BE2C (cell line): ENCODE measurements around the gene MMP3.

Experiments
- DNase-seq: peaks from one replicate; pipeline ENCODE4 v3.0.0-alpha.2; 2020
- H3K27me3 ChIP-seq: fragments of 250-450 bp; sonication (Bioruptor Pico); 2 replicates; pipeline ENCODE4 v1.5.1; 2020; ENCODE audit warnings: mild to moderate bottlenecking
- H3K36me3 ChIP-seq: fragments of 250-450 bp; sonication (Bioruptor Pico); 2 replicates; pipeline ENCODE4 v1.5.1; 2020; ENCODE audit warnings: mild to moderate bottlenecking
- H3K4me1 ChIP-seq: fragments of 250-450 bp; sonication (Bioruptor Pico); 2 replicates; pipeline ENCODE4 v1.5.1; 2020
- H3K4me3 ChIP-seq: 2 replicates; pipeline ENCODE4 v1.5.1; 2011; ENCODE audit warnings: low read depth, low read length
- H3K9me3 ChIP-seq: fragments of 250-450 bp; sonication (Bioruptor Pico); 2 replicates; pipeline ENCODE4 v1.5.1; 2020
- TF ChIP-seq, protein P1 (sequence below): IDR thresholded peaks from 2 replicates; pipeline ENCODE4 v1.5.1; 2012; ENCODE audit warnings: mild to moderate bottlenecking, low read depth, low read length

The MMP3 gene

DNA sequence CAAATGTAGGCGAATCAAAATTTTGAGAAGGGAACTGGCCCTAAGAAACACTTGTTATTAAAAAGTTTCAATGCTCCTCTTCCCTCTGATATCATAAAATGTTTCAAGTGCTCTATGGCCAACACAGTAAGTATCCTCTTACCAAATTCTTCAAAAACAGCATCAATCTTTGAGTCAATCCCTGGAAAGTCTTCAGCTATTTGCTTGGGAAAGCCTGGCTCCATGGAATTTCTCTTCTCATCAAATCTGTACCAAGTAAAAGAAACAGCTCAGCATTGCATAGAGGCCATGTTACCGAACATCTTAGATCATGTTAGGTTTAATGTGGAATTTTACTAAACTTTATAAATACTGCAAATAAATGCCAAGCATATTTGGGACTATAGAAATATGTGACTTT is 6.3 kb downstream of the MMP3 start:
- no peaks in the 10 kb centered on the region for H3K36me3 ChIP-seq
- peaks cover 5% of the 10 kb centered on the region; the same call in 1 of the 2 replicates for H3K27me3 ChIP-seq
- no peak for DNase-seq
- TF ChIP-seq, protein P1, sequence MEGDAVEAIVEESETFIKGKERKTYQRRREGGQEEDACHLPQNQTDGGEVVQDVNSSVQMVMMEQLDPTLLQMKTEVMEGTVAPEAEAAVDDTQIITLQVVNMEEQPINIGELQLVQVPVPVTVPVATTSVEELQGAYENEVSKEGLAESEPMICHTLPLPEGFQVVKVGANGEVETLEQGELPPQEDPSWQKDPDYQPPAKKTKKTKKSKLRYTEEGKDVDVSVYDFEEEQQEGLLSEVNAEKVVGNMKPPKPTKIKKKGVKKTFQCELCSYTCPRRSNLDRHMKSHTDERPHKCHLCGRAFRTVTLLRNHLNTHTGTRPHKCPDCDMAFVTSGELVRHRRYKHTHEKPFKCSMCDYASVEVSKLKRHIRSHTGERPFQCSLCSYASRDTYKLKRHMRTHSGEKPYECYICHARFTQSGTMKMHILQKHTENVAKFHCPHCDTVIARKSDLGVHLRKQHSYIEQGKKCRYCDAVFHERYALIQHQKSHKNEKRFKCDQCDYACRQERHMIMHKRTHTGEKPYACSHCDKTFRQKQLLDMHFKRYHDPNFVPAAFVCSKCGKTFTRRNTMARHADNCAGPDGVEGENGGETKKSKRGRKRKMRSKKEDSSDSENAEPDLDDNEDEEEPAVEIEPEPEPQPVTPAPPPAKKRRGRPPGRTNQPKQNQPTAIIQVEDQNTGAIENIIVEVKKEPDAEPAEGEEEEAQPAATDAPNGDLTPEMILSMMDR, result no peak
- no peaks in the 10 kb centered on the region for H3K4me1 ChIP-seq
- H3K9me3 ChIP-seq, result no peaks in the 10 kb centered on the region
- H3K4me3 ChIP-seq, result no peak overlapping the region

DNA sequence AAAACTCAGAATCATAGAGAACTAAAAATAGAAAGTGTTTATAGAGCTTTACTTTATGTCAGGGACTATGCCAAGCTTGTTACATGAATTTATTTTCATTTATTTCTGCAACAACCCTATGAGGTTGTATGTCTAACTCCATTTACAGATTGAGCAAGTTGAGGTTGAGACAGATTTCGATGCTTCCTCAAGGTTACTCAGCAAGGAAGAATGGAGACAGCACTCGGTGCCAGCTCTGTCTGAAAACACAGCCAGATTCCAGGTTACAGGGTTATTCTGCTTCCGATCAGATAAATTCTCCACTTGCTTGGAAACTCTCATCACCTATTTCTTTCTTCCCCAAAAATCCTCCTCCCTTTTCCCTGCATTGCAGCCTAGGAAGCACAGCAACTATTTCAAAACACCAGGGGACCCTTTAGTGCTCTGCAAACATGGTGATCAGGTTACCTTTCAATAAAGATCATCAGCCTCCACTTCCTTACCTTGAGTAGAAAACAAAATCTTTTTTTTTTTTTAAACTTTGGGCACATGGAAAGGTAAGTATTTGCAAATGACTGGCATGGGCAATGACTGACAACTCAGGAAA is 7.0 kb downstream of the MMP3 start:
- no peaks in the 10 kb centered on the region for H3K36me3 ChIP-seq
- H3K4me1 ChIP-seq, result no peaks in the 10 kb centered on the region
- no peak for DNase-seq
- H3K4me3 ChIP-seq, result no peak overlapping the region
- peaks cover 12% of the 10 kb centered on the region for H3K27me3 ChIP-seq
- TF ChIP-seq, protein P1, result no peak
- no peaks in the 10 kb centered on the region for H3K9me3 ChIP-seq

DNA sequence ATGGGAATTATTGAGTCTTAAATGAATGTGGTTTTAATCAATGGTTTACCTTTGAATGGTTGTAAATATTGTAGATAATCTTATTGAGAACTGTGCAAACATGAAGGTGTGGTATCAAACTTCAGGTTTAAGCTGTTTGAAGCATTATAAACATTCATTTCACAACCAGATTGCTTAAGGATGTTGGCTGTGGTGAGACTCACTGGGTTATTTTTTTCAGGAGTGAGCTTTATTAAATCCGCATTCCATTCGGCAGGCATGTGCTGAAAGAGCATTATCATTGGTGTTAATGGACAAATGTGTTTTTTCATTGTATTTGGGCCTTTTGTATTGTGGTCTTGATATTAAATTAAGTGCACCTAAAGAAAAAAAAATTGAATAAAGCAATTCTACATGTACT is 9.7 kb downstream of the MMP3 start:
- TF ChIP-seq, protein P1, result no peak
- H3K4me3 ChIP-seq, result no peak overlapping the region
- H3K27me3 ChIP-seq, result peaks cover 18% of the 10 kb centered on the region
- DNase-seq, result no peak
- no peaks in the 10 kb centered on the region for H3K4me1 ChIP-seq
- H3K9me3 ChIP-seq, result no peaks in the 10 kb centered on the region
- H3K36me3 ChIP-seq, result no peaks in the 10 kb centered on the region

DNA sequence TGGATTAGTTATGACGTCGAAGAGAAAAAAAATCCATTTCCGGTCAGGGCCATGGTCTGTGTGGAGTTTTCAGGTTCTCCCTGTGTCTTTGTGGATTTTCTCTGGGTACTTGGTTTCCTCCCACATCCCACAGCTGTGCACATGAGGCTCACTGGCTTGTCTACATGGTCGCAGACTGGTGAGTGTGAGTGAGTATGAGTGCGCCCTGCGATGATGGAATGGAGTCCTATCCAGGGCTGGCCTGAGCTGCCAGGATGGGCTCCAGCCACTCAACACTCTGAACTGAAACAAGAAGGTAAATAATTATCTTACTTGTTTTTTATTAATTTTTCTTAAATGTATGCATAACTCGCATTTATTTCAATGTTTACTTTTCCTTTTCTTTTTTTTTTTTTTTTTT is 10.8 kb downstream of the MMP3 start:
- TF ChIP-seq, protein P1, result no peak
- Histone ChIP-seq H3K36me3 (no peaks in the 10 kb centered on the region), H3K27me3 (peaks cover 18% of the 10 kb centered on the region), H3K9me3 (no peaks in the 10 kb centered on the region), H3K4me3 (no peak overlapping the region), H3K4me1 (no peaks in the 10 kb centered on the region)
- no peak for DNase-seq

DNA sequence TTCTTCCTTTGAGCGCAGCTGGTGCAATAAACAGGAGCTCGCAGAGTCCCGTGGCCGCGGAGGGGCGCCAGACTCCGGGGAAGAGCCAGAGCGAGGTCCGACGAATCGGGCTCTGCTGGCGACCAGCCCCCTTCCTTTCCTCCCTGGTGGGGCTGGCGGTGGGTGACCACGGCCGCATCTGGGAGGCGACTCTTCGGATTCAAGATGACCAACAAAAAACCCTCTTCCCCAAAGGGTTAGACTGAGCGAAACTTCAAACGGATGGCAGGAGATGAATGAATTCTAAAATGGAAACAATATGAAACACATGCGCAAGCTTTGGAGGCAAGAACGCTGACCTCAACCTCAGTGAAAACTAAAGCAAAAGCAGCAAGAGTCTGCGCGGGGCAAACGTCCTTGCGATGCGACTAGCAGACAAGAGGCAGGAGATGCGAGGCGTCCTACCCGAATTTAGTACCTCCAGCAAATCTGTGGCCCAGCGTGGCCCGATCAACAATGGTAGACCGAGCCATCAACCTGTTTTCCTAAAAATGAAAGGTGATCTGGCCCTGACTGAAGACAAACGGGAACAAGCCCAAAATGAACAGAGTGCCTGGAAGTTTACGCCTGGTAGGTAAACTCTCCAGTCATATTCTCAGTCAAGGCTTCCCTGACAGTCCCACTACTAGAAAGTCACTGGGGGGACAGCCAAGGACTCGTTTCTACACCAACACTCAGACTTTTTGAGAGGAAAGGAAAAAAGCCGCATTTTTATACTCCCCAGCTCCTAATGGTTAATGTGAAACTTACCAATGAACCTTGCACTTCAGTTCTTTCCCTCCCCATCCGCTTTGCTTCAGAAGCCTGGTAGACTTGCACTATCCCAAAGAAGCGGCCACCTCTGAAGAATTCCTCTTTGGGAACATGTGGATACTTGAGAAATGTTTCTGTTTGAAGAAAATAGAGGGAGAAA is 11.6 kb downstream of the MMP3 start:
- DNase-seq, result no peak
- H3K36me3 ChIP-seq, result no peaks in the 10 kb centered on the region
- no peak overlapping the region for H3K4me3 ChIP-seq
- TF ChIP-seq, protein P1, result no peak
- no peaks in the 10 kb centered on the region for H3K9me3 ChIP-seq
- peaks cover 18% of the 10 kb centered on the region for H3K27me3 ChIP-seq
- no peaks in the 10 kb centered on the region for H3K4me1 ChIP-seq

DNA sequence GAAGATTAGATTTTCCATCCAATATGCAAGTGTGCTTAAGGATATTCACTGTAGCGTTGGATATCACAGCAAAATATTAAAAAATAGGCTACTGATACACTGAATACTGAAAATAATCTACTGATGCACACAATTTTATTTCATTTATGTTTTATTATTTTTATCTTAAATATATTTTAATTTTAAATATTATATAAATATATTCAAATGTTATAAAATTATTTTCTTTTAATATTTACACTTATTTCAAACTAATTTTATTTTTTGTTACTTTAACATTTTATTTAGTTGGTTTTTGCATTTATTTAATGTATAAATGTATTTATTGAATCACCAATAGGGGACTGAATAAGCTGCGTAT is 12.3 kb downstream of the MMP3 start:
- TF ChIP-seq, protein P1, result no peak
- H3K4me3 ChIP-seq, result no peak overlapping the region
- H3K36me3 ChIP-seq, result no peaks in the 10 kb centered on the region
- DNase-seq, result no peak
- H3K9me3 ChIP-seq, result no peaks in the 10 kb centered on the region
- peaks cover 18% of the 10 kb centered on the region for H3K27me3 ChIP-seq
- H3K4me1 ChIP-seq, result no peaks in the 10 kb centered on the region
